Spleen (tissue), 7 donors: ENCODE measurements around the gene LSAMP.

ENCODE experiments used
- CTCF ChIP-seq, 11 experiments: fragments of 200-600 bp in 7 of 11; fragments of 450-650 bp in 4 of 11; sonication (generic) in 4 of 11; IDR thresholded peaks in 8 of 11; conservative IDR thresholded peaks in 3 of 11; 1 replicate in 7 of 11; 2 replicates in 4 of 11; pipeline versions ENCODE4 v1.4.0 to v1.8.0; 2016 to 2021; ENCODE audit warnings: antibody characterized with exemption in 11 of 11, inconsistent platforms in 4 of 11, mild to moderate bottlenecking in 1 of 11
- POLR2A ChIP-seq, 3 donors: fragments of 450-650 bp; IDR thresholded peaks; one replicate each; pipeline ENCODE4 v1.5.1; 2017; ENCODE audit warnings: antibody characterized with exemption in 3 of 3, mild to moderate bottlenecking in 1 of 3
- POLR2AphosphoS5 ChIP-seq, 3 donors: sonication (generic); formaldehyde crosslinking; IDR thresholded peaks; one replicate each; pipeline ENCODE4 v1.5.1; 2017; ENCODE audit warnings: antibody characterized with exemption in 3 of 3
- donor health status: DM: no; HTN: no; CAD: no; lungs with moderate emphysema.
- donor health status: DM: no; HTN: no; CAD: no.
- donor health status: DM: no; HTN: no; CAD: no.

GRCh38 chr3:115784739-115785536, 660.3 kb downstream of the LSAMP start:
- peak in 4 of 11 experiments; percentile 1 to 58 (median 22) for TF ChIP-seq CTCF (IDR thresholded peaks at IDR 0.05 in 8 of 11, conservative IDR thresholded peaks at IDR 0.05 in 3 of 11)
- TF ChIP-seq POLR2A (IDR thresholded peaks at IDR 0.05), result no peak
- no peak for TF ChIP-seq POLR2AphosphoS5 (IDR thresholded peaks at IDR 0.05)
